NCI-H2081 (cell line): ENCODE data around the gene TEKT2.

ENCODE experiments used
- DNase-seq, 2 experiments: peaks; one replicate each; lab custom pipeline; 2025; lab: John Stamatoyannopoulos, UW

TEKT2 gene

DNA sequence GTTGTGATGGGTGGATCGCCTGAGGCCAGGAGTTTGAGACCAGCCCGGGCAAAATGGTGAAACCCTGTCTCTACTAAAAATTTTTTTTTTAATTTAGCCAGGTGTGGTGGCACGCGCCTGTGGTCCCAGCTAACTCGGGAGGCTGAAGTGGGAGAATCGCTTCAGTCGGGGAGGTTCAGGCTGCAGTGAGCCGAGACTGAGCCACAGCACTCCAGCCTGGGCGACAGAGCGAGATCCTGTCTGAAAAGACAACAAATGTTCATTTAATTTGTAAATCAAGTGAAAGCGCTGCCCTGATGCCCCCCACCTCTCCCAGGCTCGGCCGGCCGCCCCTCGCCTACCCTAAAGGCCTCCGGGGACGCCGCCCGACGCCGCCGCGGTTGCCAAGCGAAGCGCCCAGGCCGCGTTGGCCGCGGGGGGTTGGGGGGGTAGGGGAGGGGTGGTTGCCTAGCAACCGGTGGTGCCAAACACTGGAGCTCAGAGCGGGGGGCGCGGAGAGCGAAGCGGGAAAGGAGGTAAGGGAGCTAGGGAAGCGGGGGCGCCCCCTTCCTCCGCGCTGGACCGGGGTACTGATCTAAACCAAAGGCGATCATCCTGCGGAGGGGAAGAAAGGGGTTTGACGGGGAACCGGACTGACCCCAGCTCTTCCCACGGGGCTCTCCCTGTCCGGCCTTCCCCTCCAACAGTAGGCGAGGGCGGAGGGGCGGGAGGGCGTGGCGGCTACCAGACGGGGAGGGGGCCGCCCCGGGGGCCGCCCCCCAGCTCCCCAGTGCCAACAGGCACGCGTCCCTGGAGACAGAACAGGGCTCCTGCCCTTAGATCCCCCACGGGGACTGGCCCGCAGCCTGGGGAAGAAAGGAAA is at the start of gene TEKT2:
TSS of gene TEKT2 (plus strand) at position 460 of the 862 bp plus-strand sequence. CDS start 828 bp downstream, outside the sequence.
- peak; percentile 89 to 91 for DNase-seq

GRCh38 chr1:36034692-36035091 is 49.2 kb upstream of the TEKT2 start:
- DNase-seq, result no peak

DNA sequence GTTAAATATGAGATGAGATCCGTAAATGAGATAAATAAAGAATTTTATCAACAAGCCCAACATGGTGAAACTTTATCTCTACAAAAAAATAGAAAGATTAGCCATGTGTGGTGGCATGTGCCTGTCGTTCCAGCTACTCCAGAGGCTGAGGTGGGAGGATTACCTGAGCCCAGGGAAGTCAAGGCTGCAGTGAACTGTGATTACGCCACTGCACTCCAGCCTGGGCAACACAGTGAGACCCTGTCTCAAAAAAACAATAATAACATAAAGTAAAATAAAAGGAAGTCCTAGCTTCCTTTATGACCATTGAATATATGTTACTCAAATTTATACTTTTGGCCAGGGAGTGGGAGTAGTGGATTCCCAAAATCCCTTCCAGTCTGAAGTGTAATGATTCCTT is 48.7 kb upstream of the TEKT2 start:
- no peak for DNase-seq

DNA sequence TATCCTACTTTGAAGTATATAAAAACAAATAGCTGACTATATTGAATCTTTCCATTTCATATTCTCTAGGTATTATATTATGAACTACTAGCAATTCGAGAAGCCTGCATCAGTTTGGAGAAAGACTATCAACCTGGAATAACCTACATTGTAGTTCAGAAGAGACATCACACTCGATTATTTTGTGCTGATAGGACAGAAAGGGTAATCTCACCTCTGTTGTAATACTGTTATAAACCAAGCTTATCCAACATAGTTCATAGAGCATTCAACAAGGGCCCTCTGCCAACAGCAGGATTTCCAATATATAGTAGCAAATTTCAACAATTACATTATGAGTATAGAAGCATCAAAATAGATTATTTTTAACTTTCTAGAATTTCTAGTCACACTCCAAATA is 43.7 kb upstream of the TEKT2 start:
- DNase-seq, result no peak

DNA sequence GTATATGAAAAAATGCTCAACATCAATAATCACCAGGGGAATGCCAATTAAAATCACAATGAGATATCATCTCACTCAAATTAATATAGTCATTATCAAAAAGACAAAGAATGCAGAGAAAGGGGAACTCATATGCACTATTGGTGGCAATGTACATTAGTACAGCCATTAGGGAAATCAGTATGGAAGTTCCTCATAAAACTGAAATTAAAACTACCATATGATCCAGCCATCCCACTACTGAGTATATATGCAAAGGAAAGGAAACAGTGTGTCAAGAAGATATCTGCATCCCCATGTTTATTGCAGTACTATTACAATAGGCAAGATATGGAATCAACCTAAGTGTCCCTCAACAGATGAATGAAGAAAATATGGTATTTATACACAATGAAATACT is 32.1 kb upstream of the TEKT2 start:
- DNase-seq, result no peak

DNA sequence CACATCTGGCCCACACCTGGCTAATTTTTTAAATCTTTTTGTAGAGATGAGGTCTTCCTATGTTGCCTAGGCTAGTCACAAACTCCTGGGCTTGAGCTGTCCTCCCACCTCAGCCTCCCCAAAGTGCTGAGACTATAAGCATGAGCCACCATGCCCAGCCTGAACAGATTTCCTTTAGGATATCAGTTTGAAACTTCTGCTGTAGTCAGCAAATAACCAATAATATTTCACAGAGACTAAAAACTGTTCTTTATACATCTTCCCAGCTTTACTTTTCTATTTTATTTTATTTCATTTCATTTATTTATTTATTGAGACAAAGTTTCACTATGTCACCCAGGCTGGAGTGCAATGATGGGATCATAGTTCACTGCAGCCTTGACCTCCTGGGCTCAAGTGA is 29.9 kb upstream of the TEKT2 start:
- no peak for DNase-seq

DNA sequence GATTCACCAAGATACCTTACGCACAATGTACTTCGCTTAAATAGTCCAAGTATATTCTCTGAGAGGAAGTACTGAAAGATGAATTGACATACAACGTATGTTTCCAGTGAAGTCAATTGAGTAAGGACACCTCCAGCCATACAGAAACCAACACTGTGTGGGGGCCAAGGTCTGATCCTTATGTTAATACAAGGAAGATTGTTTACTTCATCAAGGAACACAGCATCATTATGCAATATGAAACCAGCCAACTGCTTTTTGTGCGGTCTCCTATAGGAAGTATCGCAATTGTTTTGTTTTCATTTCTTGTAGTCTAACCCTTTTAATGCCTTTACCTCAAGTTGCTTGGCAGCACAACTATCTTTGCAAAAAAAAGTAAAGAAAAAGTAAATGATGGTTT is 28.2 kb upstream of the TEKT2 start:
- no peak for DNase-seq

- no peak for DNase-seq
Observed at GRCh38 chr1:36062315-36062714, 21.6 kb upstream of the TEKT2 start.

- DNase-seq, result no peak
Observed at GRCh38 chr1:36067871-36068270, 16.0 kb upstream of the TEKT2 start.

DNA sequence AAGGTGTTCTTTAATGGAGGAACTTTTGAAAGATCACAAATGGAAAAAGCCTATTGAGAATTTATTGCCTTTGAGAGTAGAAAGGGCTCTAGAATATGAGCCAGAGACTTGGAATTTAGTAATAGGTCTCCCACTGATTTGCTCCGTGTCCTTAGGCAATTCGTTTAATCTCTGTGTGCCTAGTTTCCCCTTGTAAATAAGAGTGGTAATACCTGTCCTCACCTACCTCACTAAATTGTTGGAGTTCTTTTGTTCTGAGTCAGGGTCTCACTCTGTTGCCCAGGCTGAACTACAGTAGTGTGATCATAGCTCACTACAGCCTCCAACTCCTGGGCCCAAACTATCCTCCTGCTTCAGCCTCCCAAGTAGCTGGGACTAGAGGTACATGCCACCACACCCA is 15.0 kb upstream of the TEKT2 start:
- no peak for DNase-seq

GRCh38 chr1:36070349-36070748 is 13.5 kb upstream of the TEKT2 start:
- DNase-seq, result peak in 1 of 2 experiments; percentile 54

GRCh38 chr1:36076979-36077573 is 6.8 kb upstream of the TEKT2 start:
- no peak for DNase-seq

GRCh38 chr1:36080236-36080635 is 3.7 kb upstream of the TEKT2 start:
- DNase-seq, result no peak

GRCh38 chr1:36080801-36081200 is 3.1 kb upstream of the TEKT2 start:
- no peak for DNase-seq

DNA sequence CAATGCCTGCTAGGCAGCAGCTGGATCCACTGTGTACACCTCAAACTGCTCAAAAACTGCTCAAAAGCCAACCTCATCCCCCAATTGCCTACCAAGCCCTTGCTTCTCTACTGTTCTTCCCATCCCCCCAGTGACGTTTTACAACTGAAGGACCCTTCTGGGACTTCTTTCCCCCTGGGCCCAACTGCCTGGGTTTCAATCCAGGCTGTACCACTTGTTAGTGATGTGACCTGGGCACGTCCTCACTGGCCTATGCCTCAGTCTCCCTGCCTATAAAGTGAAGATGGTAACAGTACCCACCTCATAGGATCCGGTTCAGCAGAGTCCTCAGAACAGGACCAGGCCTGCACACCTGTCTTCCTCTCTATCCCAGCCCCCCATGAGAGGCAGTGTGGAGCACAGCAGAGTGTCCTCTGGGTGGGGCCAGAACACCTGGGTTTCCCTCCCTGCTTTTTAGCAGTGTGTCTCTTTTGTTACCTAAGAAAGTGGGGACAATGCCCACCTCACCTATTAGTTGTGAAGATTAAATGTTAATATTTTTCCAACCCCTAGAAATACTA is 1.9 kb upstream of the TEKT2 start:
- no peak for DNase-seq

GRCh38 chr1:36083219-36083618 is 675 bp upstream of the TEKT2 start:
- no peak for DNase-seq

- no peak for DNase-seq
Observed at GRCh38 chr1:36084497-36085115, 712 bp downstream of the TEKT2 start.

DNA sequence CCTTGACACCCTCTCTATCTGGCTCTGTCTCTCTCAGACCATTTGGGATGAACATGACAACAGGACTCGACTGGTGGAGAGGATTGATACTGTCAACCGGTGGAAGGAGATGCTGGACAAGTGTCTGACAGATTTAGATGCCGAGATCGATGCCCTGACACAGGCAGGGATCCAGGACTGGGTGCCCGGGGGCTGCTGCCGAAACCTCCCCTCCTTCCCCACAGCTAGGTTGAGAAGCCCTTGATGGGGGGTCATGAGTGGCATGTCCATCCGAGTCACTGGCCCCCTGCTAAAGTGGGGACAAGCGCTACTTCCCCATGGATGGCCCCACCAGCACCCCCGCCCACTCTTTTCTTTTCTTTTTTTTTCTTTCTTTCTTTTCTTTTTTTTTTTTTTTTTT is 1.2 kb downstream of the TEKT2 start:
- no peak for DNase-seq

- DNase-seq, result no peak
Observed at GRCh38 chr1:36085686-36086526, 2.0 kb downstream of the TEKT2 start.

DNA sequence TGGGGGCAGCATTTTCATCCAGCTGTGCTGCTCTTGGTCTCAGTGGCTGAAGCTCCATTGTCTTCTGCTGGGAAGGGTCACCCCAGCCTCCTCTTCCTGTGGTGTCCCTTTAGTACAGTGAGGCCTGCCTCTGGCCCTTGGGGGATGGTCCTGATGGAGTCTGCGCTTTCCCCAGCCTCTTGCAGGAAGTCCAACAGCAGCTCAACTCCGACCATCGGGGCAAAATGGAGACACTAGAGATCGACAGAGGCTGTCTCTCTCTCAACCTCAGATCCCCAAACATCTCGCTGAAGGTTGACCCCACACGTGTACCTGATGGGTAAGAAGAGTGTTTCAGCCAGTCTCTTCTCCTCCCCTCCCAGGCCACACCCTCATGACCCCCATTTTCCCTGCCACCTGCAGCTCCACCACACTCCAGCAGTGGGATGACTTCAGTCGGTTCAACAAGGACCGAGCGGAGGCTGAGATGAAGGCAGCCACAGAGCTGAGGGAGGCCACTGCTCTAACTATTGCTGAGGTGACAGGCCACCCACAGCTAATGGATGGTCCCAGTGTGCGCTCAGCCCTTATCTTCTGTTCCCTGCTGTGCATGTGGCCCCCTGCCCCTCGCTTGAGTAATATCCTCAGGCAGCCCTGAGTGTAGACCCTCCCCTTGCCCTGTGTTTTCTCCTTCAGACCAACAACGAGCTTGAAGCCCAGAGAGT is 2.8 kb downstream of the TEKT2 start:
- DNase-seq, result no peak
